H1 (cell line): ENCODE data around the gene UPF3A. TPM values are rescaled to one million over a fixed set of nuclear protein-coding genes. Genes with fewer than 3 reads are reported as not detected.

Source experiments
- CTCF ChIA-PET: fragments of 300-600 bp; sonication (Branson Sonifier 250); formaldehyde crosslinking; loops from one replicate; lab custom pipeline; 2021; ENCODE audit not compliant: partially characterized antibody; lab: Charles Lee
- POLR2A ChIA-PET: fragments of 300-600 bp; sonication (Branson Sonifier 250); formaldehyde crosslinking; loops from one replicate; lab custom pipeline; 2021; ENCODE audit warnings: inconsistent platforms; ENCODE audit not compliant: partially characterized antibody; lab: Charles Lee
- DNase-seq, 2 experiments: peaks; one replicate each; pipeline versions ENCODE4 v3.0.0 to v3.0.0-alpha.2; 2010 to 2022; ENCODE audit warnings: low spot score in 2 of 2, low read depth in 1 of 2, mixed read lengths in 1 of 2
- FAIRE-seq: peaks from 2 replicates; lab custom pipeline; 2011; peaks lifted over from hg19 to GRCh38; lab: Jason Lieb, UNC
- H2AFZ ChIP-seq: 2 replicates; pipeline ENCODE4 v1.8.1; 2012; ENCODE audit warnings: low read length, inconsistent platforms
- H2AK5ac ChIP-seq: 2 replicates; pipeline ENCODE4 v1.6.1; 2013; ENCODE audit warnings: low read depth, low read length
- H2BK120ac ChIP-seq: replicated peaks from 2 replicates; pipeline ENCODE3; 2013; ENCODE audit warnings: low read depth, low read length, inconsistent platforms
- H2BK12ac ChIP-seq: 2 replicates; pipeline ENCODE4 v1.6.1; 2013; ENCODE audit warnings: low read depth, low read length
- H2BK15ac ChIP-seq: 2 replicates; pipeline ENCODE4 v1.6.1; 2013; ENCODE audit warnings: low read length
- H2BK20ac ChIP-seq: 2 replicates; pipeline ENCODE4 v1.6.1; 2013; ENCODE audit warnings: low read length
- H2BK5ac ChIP-seq: 2 replicates; pipeline ENCODE4 v1.6.1; 2013; ENCODE audit warnings: low read depth, low read length
- H3K14ac ChIP-seq: 2 replicates; pipeline ENCODE4 v1.6.1; 2013; ENCODE audit warnings: inconsistent platforms; ENCODE audit not compliant: insufficient read length
- H3K18ac ChIP-seq: 2 replicates; pipeline ENCODE4 v1.6.1; 2013; ENCODE audit warnings: low read length; ENCODE audit errors: extremely low read depth
- H3K23ac ChIP-seq: 2 replicates; pipeline ENCODE4 v1.6.1; 2013; ENCODE audit warnings: inconsistent platforms; ENCODE audit not compliant: insufficient read length
- H3K23me2 ChIP-seq: 2 replicates; pipeline ENCODE4 v1.6.1; 2013; ENCODE audit warnings: low read depth, low read length
- H3K27ac ChIP-seq: 2 replicates; pipeline ENCODE4 v1.6.1; 2011; ENCODE audit warnings: low read depth, low read length, inconsistent platforms
- H3K27me3 ChIP-seq, 4 experiments: replicated peaks in 1 of 4; 1 replicate in 1 of 4; 2 replicates in 3 of 4; pipeline versions ENCODE4 v1.6.1 to v1.8.1; 2011 to 2013; ENCODE audit warnings: low read length in 3 of 4, mild to moderate bottlenecking in 3 of 4, inconsistent platforms in 2 of 4, mixed read lengths in 2 of 4, moderate library complexity in 1 of 4; ENCODE audit not compliant: control insufficient read depth in 3 of 4, insufficient read depth in 3 of 4; ENCODE audit errors: extremely low read depth in 1 of 4
- H3K36me3 ChIP-seq, 4 experiments: 2 replicates each; pipeline versions ENCODE4 v1.6.1 to v1.8.1; 2011 to 2013; ENCODE audit warnings: mild to moderate bottlenecking in 4 of 4, low read length in 3 of 4, moderate library complexity in 2 of 4, control low read depth in 1 of 4, inconsistent platforms in 1 of 4; ENCODE audit not compliant: insufficient read depth in 4 of 4, control insufficient read depth in 2 of 4
- H3K4ac ChIP-seq: replicated peaks from 2 replicates; pipeline ENCODE3; 2013; ENCODE audit warnings: low read length, low read depth, mixed read lengths, inconsistent platforms; ENCODE audit not compliant: insufficient read length
- H3K4me1 ChIP-seq, 4 experiments: replicated peaks in 1 of 4; 1 replicate in 1 of 4; 2 replicates in 3 of 4; pipeline versions ENCODE4 v1.6.1 to v1.8.1; 2011 to 2013; ENCODE audit warnings: low read length in 3 of 4, inconsistent platforms in 2 of 4, mixed read lengths in 1 of 4; ENCODE audit not compliant: insufficient read depth in 4 of 4, control insufficient read depth in 3 of 4
- H3K4me2 ChIP-seq, 2 experiments: 2 replicates each; pipeline versions ENCODE4 v1.6.1 to v1.8.1; 2011 to 2013; ENCODE audit warnings: low read depth in 2 of 2, low read length in 2 of 2, control low read depth in 1 of 2, inconsistent platforms in 1 of 2, mild to moderate bottlenecking in 1 of 2; ENCODE audit not compliant: insufficient read depth in 1 of 2
- H3K4me3 ChIP-seq, 4 experiments: fragments of 200-600, 300-600 bp in 1 of 4; sonication (generic), shearing (Covaris generic), sonication (Bioruptor Twin) in 1 of 4; 2 replicates each; pipeline versions ENCODE4 v1.5.1 to v1.8.1; 2011 to 2016; ENCODE audit warnings: low read length in 4 of 4, low read depth in 3 of 4, control low read depth in 2 of 4, inconsistent platforms in 2 of 4, mild to moderate bottlenecking in 2 of 4, mixed read lengths in 1 of 4, moderate library complexity in 1 of 4; ENCODE audit not compliant: insufficient read depth in 2 of 4; ENCODE audit errors: extremely low read depth in 1 of 4
- H3K56ac ChIP-seq: replicated peaks from 2 replicates; pipeline ENCODE3; 2013; ENCODE audit warnings: low read depth, mild to moderate bottlenecking, mixed read lengths, low read length, inconsistent platforms; ENCODE audit not compliant: insufficient read length
- H3K79me1 ChIP-seq: 2 replicates; pipeline ENCODE4 v1.6.1; 2013; ENCODE audit warnings: low read depth, low read length, control low read depth
- H3K79me2 ChIP-seq, 2 experiments: 2 replicates each; pipeline versions ENCODE4 v1.6.1 to v1.8.1; 2012 to 2013; ENCODE audit warnings: low read length in 2 of 2, mild to moderate bottlenecking in 2 of 2, inconsistent platforms in 1 of 2; ENCODE audit not compliant: insufficient read depth in 2 of 2, control insufficient read depth in 1 of 2
- H3K9ac ChIP-seq, 4 experiments: replicated peaks in 1 of 4; 1 replicate in 1 of 4; 2 replicates in 3 of 4; pipeline versions ENCODE4 v1.6.1 to v1.8.1; 2011 to 2013; ENCODE audit warnings: low read depth in 3 of 4, low read length in 3 of 4, control low read depth in 2 of 4, mild to moderate bottlenecking in 2 of 4, moderate library complexity in 2 of 4, inconsistent platforms in 1 of 4; ENCODE audit errors: extremely low read depth in 1 of 4
- H3K9me3 ChIP-seq, 2 experiments: 2 replicates each; pipeline versions ENCODE4 v1.6.1 to v1.8.1; 2012 to 2013; ENCODE audit warnings: mild to moderate bottlenecking in 2 of 2, moderate library complexity in 2 of 2, control low read depth in 1 of 2, inconsistent platforms in 1 of 2, low read depth in 1 of 2, low read length in 1 of 2, mixed read lengths in 1 of 2; ENCODE audit not compliant: insufficient read depth in 2 of 2
- H4K20me1 ChIP-seq, 2 experiments: replicated peaks in 1 of 2; 2 replicates each; pipeline versions ENCODE3 to v1.8.1; 2011 to 2013; ENCODE audit warnings: inconsistent platforms in 2 of 2, low read length in 2 of 2, mild to moderate bottlenecking in 1 of 2; ENCODE audit not compliant: insufficient read depth in 2 of 2, control insufficient read depth in 1 of 2
- H4K5ac ChIP-seq: 2 replicates; pipeline ENCODE4 v1.6.1; 2013; ENCODE audit warnings: low read length, low read depth, mixed read lengths, inconsistent platforms; ENCODE audit not compliant: insufficient read length
- H4K8ac ChIP-seq: 2 replicates; pipeline ENCODE4 v1.8.0; 2013; ENCODE audit warnings: mild to moderate bottlenecking, moderate library complexity, low read length, inconsistent platforms; ENCODE audit not compliant: insufficient read depth; ENCODE audit errors: extremely low read depth
- H4K91ac ChIP-seq: replicated peaks from 2 replicates; pipeline ENCODE3; 2013; ENCODE audit warnings: low read length, mixed read lengths, inconsistent platforms; ENCODE audit not compliant: insufficient read length
- ASH2L ChIP-seq: fragments of 200-600, 300-600 bp; sonication (generic); IDR thresholded peaks from one replicate; pipeline ENCODE4 v1.7.1; 2017; ENCODE audit warnings: low read length
- CEBPB ChIP-seq: IDR thresholded peaks from 2 replicates; pipeline ENCODE4 v1.6.1; 2012; ENCODE audit warnings: low read depth, low read length
- EGR1 ChIP-seq: IDR thresholded peaks from 2 replicates; pipeline ENCODE4 v1.6.1; 2011; ENCODE audit warnings: low read depth, low read length, borderline replicate concordance
- WGBS, 2 experiments: shearing (Covaris generic) in 1 of 2; methylation state at CpG; one replicate each; pipeline versions ENCODE4 v1.1.6 to v1.1.7; 2013 to 2015; ENCODE audit warnings: low lambda C conversion rate in 2 of 2, mixed read lengths in 2 of 2, inconsistent platforms in 1 of 2, low coverage in 1 of 2, missing lambda C conversion rate in 1 of 2; ENCODE audit not compliant: insufficient replicate concordance in 2 of 2, insufficient coverage in 1 of 2, insufficient read length in 1 of 2; ENCODE audit errors: extremely low coverage in 1 of 2, missing lambda C conversion rate in 1 of 2; 5-methylcytosine and 5-hydroxymethylcytosine counted together
- polyA plus RNA-seq, 7 experiments: library from polyadenylated mRNA; depleted of rRNA in 3 of 7; stranded (reverse) in 5 of 7; unstranded in 2 of 7; fragments of >200 nt in 5 of 7; fragments of 200-250 nt in 2 of 7; gene quantifications; 1 replicate in 5 of 7; 2 replicates in 1 of 7; 4 replicates in 1 of 7; pipeline versions ENCODE4 v1.2.1 to v1.2.3, GENCODE V29; 2011 to 2013; ENCODE audit warnings: missing spikeins in 2 of 7, mixed read lengths in 2 of 7
- total RNA-seq: library from RNA; stranded (reverse); fragmentation: NEBNext Ultra II Directional; extraction: Animal tissue kit (Norgen Biotek cat#: 25700); gene quantifications from 2 replicates; pipeline ENCODE4 v1.2.1, GENCODE V29; 2021

Gene UPF3A
- total and polyA plus RNA-seq, 2 of the 8 experiments (the other 6 are each of a cell fraction or from before 2014, with no cell fraction given): 47.1 to 58.2 TPM

GRCh38 chr13:114284680-114285079, 3.3 kb downstream of the UPF3A start:
- H3K23me2 ChIP-seq: no peaks in the 10 kb centered on the region
- no peak overlapping the region for H2BK15ac ChIP-seq
- peaks cover 0 to 8% of the 10 kb centered on the region in 2 experiments for H4K20me1 ChIP-seq
- 95% methylated on average over 8 of the region's 8 CpGs; no CpG with 5 or more reads in 1 of the 2 experiments for WGBS, 2 experiments
- no peaks in the 10 kb centered on the region for H3K27me3 ChIP-seq
- FAIRE-seq (no peak), DNase-seq (no peak)
- H3K27ac ChIP-seq: no peak overlapping the region
- no peak overlapping the region for H2AK5ac ChIP-seq
- no peak overlapping the region for H3K23ac ChIP-seq
- no peak overlapping the region for H2BK5ac ChIP-seq
- H3K4me2 ChIP-seq: no peak overlapping the region
- peaks cover 0 to 8% (median 3%) of the 10 kb centered on the region in 4 experiments; a peak in 4 of 7 replicates for H3K4me1 ChIP-seq
- no peaks in the 10 kb centered on the region for H3K9me3 ChIP-seq
- no peak for TF ChIP-seq EGR1
- TF ChIP-seq ASH2L: no peak
- TF ChIP-seq CEBPB: no peak
- POLR2A ChIA-PET: interaction anchor here (0.5 to 1.4 kb wide), 4 partner anchors 11 to 32 kb away, joined by 3 to 4 read pairs (median 3); no protein-coding TSS in a partner anchor
- peaks cover 9 to 54% (median 26%) of the 10 kb centered on the region in 4 experiments; a peak in 7 of 8 replicates for H3K36me3 ChIP-seq
- H2BK120ac ChIP-seq: no peak overlapping the region
- no peak overlapping the region for H3K9ac ChIP-seq
- no peak overlapping the region for H3K56ac ChIP-seq
- H3K4me3 ChIP-seq: no peak overlapping the region
- no peak overlapping the region for H3K4ac ChIP-seq
- no peak overlapping the region for H4K5ac ChIP-seq
- peaks cover 0 to 47% of the 10 kb centered on the region in 2 experiments; a peak in 2 of 4 replicates for H3K79me2 ChIP-seq
- CTCF ChIA-PET: interaction anchor here (0.8 kb wide), 1 partner anchor 20 kb away, joined by 3 read pairs; no protein-coding TSS in a partner anchor
- H4K91ac ChIP-seq: no peak overlapping the region
- H4K8ac ChIP-seq: no peak overlapping the region
- no peak overlapping the region for H2AFZ ChIP-seq
- H2BK12ac ChIP-seq: no peak overlapping the region
- peaks cover 4% of the 10 kb centered on the region for H3K79me1 ChIP-seq
- no peak overlapping the region for H3K18ac ChIP-seq
- H2BK20ac ChIP-seq: no peak overlapping the region
- no peak overlapping the region for H3K14ac ChIP-seq
